PFSK-1 (cell line): ENCODE results near the gene IPCEF1.

ENCODE experiments used
- FOXP2 ChIP-seq: optimal IDR thresholded peaks from 2 replicates; pipeline ENCODE3; 2011; ENCODE audit warnings: borderline replicate concordance, control low read depth, inconsistent platforms; ENCODE audit not compliant: insufficient read depth; ENCODE audit errors: extremely low read length, extremely low read depth
- POLR2AphosphoS5 ChIP-seq: IDR thresholded peaks from 2 replicates; pipeline ENCODE4 v1.6.1; 2012; ENCODE audit warnings: low read depth, mild to moderate bottlenecking, control low read depth, low read length, moderate library complexity
- REST ChIP-seq, 2 experiments: IDR thresholded peaks; 2 replicates each; pipeline versions ENCODE4 v1.6.1 to v1.8.0; 2011 to 2012; ENCODE audit warnings: low read depth in 2 of 2, low read length in 2 of 2, control low read depth in 1 of 2, inconsistent platforms in 1 of 2, mild to moderate bottlenecking in 1 of 2, moderate library complexity in 1 of 2; ENCODE audit not compliant: insufficient read depth in 1 of 2
- SIN3A ChIP-seq: IDR thresholded peaks from 2 replicates; pipeline ENCODE4 v1.6.1; 2012; ENCODE audit warnings: mild to moderate bottlenecking, low read length, moderate library complexity, borderline replicate concordance; ENCODE audit not compliant: insufficient read depth
- TAF1 ChIP-seq: IDR thresholded peaks from 2 replicates; pipeline ENCODE4 v1.6.1; 2012; ENCODE audit warnings: low read length, control low read depth, borderline replicate concordance; ENCODE audit not compliant: insufficient read depth

Gene IPCEF1

DNA sequence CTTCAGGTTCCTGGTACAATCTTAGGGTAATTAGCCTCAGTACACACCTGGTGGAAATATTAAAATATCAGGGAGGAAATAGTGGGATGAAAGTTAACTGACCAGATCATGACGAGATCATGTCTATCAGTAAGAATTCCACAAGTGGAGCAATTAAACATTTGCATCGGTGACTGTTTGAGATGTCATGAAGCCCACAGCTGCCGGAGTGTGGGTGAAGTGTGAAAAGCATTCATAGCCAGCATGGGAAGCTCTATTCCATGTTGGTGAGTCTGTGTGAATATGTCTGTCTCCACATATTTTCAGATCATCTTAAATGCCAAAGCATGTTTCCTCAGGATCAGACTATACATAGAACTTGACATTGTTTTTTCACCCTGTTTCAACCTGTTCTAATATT lies 142.8 kb downstream of the IPCEF1 start:
- TF ChIP-seq POLR2AphosphoS5 = no peak
- TF ChIP-seq REST (IDR thresholded peaks at IDR 0.05; ENCODE audit: insufficient read depth in 1 of 2, low read depth in 2 of 2, low read length in 2 of 2) = no peak
- no peak for TF ChIP-seq FOXP2
- no peak for TF ChIP-seq SIN3A
- no peak for TF ChIP-seq TAF1

- TF ChIP-seq POLR2AphosphoS5 = no peak
- no peak for TF ChIP-seq REST (IDR thresholded peaks at IDR 0.05; ENCODE audit: insufficient read depth in 1 of 2, low read depth in 2 of 2, low read length in 2 of 2)
- no peak for TF ChIP-seq SIN3A
- TF ChIP-seq FOXP2 = no peak
- no peak for TF ChIP-seq TAF1
Measured at GRCh38 chr6:154210678-154211077, 145.9 kb downstream of the IPCEF1 start.

- TF ChIP-seq POLR2AphosphoS5 (no peak), TAF1 (no peak), REST (IDR thresholded peaks at IDR 0.05; ENCODE audit: insufficient read depth in 1 of 2, low read depth in 2 of 2, low read length in 2 of 2) (no peak), FOXP2 (no peak), SIN3A (no peak)
Measured at GRCh38 chr6:154209555-154209954, 147.0 kb downstream of the IPCEF1 start.

DNA sequence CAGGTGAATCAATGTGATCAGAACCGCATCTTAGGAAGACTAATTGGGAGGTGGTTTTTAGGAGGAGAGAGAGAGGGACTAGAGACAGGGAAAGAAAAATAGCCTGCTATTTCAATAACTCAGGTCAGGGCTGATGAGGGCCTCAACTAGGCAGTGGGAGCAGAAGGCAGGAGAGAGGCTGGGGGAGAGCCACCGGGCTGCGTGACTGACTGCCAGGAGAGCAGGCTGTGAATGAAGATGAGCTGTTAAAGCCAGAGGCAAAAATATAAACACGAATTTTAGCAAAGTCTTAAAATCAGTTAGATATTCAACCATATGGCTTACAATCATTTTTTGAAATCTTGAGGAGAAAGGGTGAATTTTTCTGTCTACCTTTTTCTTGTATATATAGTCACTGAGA lies 149.6 kb downstream of the IPCEF1 start:
- TF ChIP-seq FOXP2 = no peak
- TF ChIP-seq TAF1 = no peak
- no peak for TF ChIP-seq SIN3A
- no peak for TF ChIP-seq REST (IDR thresholded peaks at IDR 0.05; ENCODE audit: insufficient read depth in 1 of 2, low read depth in 2 of 2, low read length in 2 of 2)
- TF ChIP-seq POLR2AphosphoS5 = no peak

DNA sequence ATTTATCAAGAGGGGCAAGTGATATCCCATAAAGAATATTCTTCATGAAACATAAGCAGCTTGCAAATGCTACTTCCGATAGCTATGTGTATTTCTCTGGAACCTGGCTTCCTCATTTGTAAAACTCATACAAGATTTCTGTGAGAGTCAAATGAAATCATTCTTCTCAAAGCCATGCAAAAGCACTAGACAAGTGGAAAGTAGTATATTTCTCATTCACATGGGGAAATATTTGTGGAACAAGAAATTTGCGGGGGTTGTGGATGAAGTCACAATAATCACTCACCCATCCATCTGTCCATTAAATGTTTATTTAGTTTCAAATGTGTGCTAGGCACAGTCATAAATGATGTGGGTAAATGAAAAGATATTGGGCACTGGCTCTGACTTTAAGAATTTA lies 150.5 kb downstream of the IPCEF1 start:
- TF ChIP-seq SIN3A (no peak), POLR2AphosphoS5 (no peak), FOXP2 (no peak), TAF1 (no peak), REST (IDR thresholded peaks at IDR 0.05; ENCODE audit: insufficient read depth in 1 of 2, low read depth in 2 of 2, low read length in 2 of 2) (no peak)
